ENCODE data around the gene PILRA. TPM values are rescaled to one million over a fixed set of nuclear protein-coding genes. Genes with fewer than 3 reads are reported as not detected.

The PILRA gene
- total RNA-seq, 1 donor from 2014 or later: 4.2 TPM

DNA sequence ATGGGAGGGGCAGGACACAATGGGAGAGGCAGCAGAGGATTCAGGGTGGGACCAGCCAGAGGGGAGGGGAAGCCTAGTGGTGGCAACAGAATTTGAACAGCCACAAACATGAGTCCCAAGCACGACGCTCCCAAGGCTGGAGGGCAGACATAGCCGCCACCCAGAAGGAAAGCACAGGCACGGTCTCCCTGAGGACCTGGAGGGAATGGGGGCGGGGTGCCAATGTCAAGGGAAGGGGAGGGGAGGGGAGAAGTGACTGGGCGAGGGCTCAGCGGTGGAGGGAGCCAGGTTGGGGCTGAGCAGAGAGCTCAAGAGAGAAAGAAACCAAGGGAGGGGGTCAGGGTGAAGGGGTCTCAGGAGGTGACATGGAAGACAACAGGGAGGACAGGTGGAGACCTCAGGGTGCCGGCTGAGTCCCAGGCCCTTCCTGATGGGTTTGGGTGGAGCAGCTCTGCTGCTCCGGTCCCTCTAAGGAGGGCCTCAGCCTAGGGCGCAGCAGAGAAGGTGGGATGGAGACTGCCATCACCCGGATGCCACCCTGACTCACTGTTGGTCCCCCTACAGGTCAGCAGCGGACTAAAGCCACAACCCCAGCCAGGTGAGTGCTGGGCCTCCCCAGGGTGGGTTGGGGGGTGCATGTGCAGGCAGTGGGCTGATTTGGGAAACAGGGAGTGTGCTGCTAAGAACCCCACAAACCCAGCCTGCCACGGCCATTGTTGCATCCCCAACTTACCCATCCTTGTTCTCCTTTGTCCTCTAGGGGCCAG lies 24.2 kb downstream of the PILRA start:
- TF ChIP-seq, protein P1, sequence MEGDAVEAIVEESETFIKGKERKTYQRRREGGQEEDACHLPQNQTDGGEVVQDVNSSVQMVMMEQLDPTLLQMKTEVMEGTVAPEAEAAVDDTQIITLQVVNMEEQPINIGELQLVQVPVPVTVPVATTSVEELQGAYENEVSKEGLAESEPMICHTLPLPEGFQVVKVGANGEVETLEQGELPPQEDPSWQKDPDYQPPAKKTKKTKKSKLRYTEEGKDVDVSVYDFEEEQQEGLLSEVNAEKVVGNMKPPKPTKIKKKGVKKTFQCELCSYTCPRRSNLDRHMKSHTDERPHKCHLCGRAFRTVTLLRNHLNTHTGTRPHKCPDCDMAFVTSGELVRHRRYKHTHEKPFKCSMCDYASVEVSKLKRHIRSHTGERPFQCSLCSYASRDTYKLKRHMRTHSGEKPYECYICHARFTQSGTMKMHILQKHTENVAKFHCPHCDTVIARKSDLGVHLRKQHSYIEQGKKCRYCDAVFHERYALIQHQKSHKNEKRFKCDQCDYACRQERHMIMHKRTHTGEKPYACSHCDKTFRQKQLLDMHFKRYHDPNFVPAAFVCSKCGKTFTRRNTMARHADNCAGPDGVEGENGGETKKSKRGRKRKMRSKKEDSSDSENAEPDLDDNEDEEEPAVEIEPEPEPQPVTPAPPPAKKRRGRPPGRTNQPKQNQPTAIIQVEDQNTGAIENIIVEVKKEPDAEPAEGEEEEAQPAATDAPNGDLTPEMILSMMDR (IDR thresholded peaks at IDR 0.05; ENCODE audit: unreplicated experiment): no peak
- Mint-ChIP-seq H3K27me3 (ENCODE audit: unreplicated experiment) (peaks cover 4% of the 10 kb centered on the region), H3K9me3 (ENCODE audit: unreplicated experiment) (no peaks in the 10 kb centered on the region), H3K27ac (ENCODE audit: unreplicated experiment) (peak overlapping the region; percentile 70), H3K4me1 (ENCODE audit: unreplicated experiment) (peaks cover 60% of the 10 kb centered on the region), H3K4me3 (ENCODE audit: unreplicated experiment) (peak overlapping the region; percentile 76), H3K36me3 (ENCODE audit: low read depth, unreplicated experiment) (no peaks in the 10 kb centered on the region)
- DNase-seq (ENCODE audit: low spot score): no peak

DNA sequence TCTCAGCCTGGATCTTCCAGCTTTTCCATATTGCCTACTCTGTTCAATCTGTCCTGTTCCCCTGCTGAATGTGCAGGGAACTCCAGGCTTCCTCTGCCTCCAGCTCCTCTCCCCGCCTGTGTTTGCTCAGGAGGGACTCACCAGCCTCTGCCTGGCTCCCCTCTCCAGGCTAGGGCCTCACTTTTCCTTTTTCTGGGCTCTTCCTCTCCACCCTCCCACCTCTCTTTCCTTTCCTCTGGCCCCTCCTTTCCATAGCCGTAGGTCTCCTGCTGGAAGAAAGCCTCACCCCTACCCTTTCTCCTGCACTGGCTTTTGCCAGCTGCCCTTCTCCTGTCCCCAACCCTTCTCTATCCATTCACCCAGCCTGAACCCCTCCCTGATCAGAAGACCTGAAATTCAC lies 25.0 kb downstream of the PILRA start:
- TF ChIP-seq, protein P1 (IDR thresholded peaks at IDR 0.05; ENCODE audit: unreplicated experiment): no peak
- no peaks in the 10 kb centered on the region for H3K9me3 Mint-ChIP-seq (ENCODE audit: unreplicated experiment)
- no peaks in the 10 kb centered on the region for H3K36me3 Mint-ChIP-seq (ENCODE audit: low read depth, unreplicated experiment)
- H3K27ac Mint-ChIP-seq (ENCODE audit: unreplicated experiment): peak overlapping the region; percentile 70
- H3K4me3 Mint-ChIP-seq (ENCODE audit: unreplicated experiment): peak overlapping the region; percentile 84
- H3K4me1 Mint-ChIP-seq (ENCODE audit: unreplicated experiment): peaks cover 65% of the 10 kb centered on the region
- peak; percentile 19 for DNase-seq (ENCODE audit: low spot score)
- peaks cover 4% of the 10 kb centered on the region for H3K27me3 Mint-ChIP-seq (ENCODE audit: unreplicated experiment)

DNA sequence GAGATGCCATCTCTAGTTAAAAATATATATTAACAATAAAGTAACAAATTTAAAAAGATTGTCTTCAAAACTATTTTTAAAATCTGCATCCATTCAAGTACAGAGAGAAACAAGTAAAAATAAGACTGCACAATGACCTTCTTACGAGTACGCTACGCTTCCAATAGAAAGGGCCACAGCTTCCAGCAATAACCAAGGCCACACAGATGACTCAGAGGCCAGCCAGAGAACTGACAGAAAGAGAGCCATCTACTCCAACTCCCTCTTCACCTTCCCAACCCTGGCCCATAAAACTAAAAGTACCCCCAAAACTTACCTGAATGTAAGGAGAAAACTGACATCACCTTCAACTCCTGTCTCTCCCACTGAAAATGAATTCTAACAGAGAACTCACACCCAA lies 26.8 kb downstream of the PILRA start:
- Mint-ChIP-seq H3K4me1 (ENCODE audit: unreplicated experiment) (peaks cover 63% of the 10 kb centered on the region), H3K9me3 (ENCODE audit: unreplicated experiment) (no peaks in the 10 kb centered on the region), H3K27me3 (ENCODE audit: unreplicated experiment) (peaks cover 4% of the 10 kb centered on the region), H3K4me3 (ENCODE audit: unreplicated experiment) (no peak overlapping the region), H3K36me3 (ENCODE audit: low read depth, unreplicated experiment) (no peaks in the 10 kb centered on the region), H3K27ac (ENCODE audit: unreplicated experiment) (peak overlapping the region; percentile 6)
- DNase-seq (ENCODE audit: low spot score): no peak
- TF ChIP-seq, protein P1 (IDR thresholded peaks at IDR 0.05; ENCODE audit: unreplicated experiment): no peak

DNA sequence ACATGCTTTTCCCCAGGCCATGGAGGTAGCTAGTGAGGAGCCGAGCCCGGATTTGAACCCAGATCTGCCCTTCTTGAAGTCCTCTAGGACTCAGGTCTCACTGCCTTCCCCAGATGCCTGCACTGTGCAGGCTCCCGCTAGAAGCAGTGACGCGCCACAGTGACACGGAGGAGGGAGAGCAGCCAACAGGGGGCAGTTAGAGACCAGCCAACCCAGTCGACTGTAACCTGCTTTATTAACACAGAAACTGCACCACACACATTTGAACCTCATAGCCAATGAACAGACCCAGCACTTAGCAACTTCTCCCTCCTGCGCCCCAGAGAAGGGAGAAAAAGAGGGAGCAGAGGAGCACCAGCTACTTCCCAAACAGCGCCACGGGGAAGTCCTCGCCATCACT lies 27.4 kb downstream of the PILRA start:
- peaks cover 63% of the 10 kb centered on the region for H3K4me1 Mint-ChIP-seq (ENCODE audit: unreplicated experiment)
- no peak overlapping the region for H3K27ac Mint-ChIP-seq (ENCODE audit: unreplicated experiment)
- no peaks in the 10 kb centered on the region for H3K9me3 Mint-ChIP-seq (ENCODE audit: unreplicated experiment)
- DNase-seq (ENCODE audit: low spot score): peak; percentile 56
- peaks cover 4% of the 10 kb centered on the region for H3K27me3 Mint-ChIP-seq (ENCODE audit: unreplicated experiment)
- no peak overlapping the region for H3K4me3 Mint-ChIP-seq (ENCODE audit: unreplicated experiment)
- TF ChIP-seq, protein P1 (IDR thresholded peaks at IDR 0.05; ENCODE audit: unreplicated experiment): no peak
- no peaks in the 10 kb centered on the region for H3K36me3 Mint-ChIP-seq (ENCODE audit: low read depth, unreplicated experiment)

DNA sequence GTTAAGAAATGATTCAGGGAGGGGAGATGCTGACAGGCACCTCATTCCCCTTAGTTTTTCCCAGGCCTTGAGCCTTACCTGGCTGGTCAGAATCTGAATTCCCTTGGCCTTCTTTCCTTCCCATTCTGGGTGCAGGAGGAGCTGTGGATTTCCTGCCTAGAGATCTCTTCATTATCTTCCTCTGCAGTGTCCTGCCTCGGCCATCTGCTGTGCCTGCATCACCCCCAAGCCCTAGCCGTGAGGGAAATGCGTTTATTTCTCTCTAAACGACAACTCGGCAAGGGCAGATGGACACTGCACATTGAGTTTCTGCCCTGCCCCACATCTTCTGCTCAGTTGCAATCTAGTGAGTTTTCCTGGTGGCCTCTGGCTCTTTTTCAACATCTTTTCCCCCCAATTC lies 28.5 kb downstream of the PILRA start:
- Mint-ChIP-seq H3K4me1 (ENCODE audit: unreplicated experiment) (peaks cover 61% of the 10 kb centered on the region), H3K27me3 (ENCODE audit: unreplicated experiment) (peaks cover 5% of the 10 kb centered on the region), H3K4me3 (ENCODE audit: unreplicated experiment) (no peak overlapping the region), H3K36me3 (ENCODE audit: low read depth, unreplicated experiment) (no peaks in the 10 kb centered on the region), H3K9me3 (ENCODE audit: unreplicated experiment) (no peaks in the 10 kb centered on the region), H3K27ac (ENCODE audit: unreplicated experiment) (peak overlapping the region; percentile 49)
- no peak for DNase-seq (ENCODE audit: low spot score)
- TF ChIP-seq, protein P1 (IDR thresholded peaks at IDR 0.05; ENCODE audit: unreplicated experiment): no peak

All from endothelial cell (in vitro differentiated cells).